GM12891 (cell line): ENCODE measurements around the gene KRTAP4-3.
"Not testable (repeated sequence)": the region's sequence is repeated elsewhere in the genome, so short reads cannot be mapped to it uniquely, and the experiment has no call there.

Experiments
- DNase-seq: peaks from one replicate; pipeline ENCODE4 v3.0.0; 2011; ENCODE audit warnings: low spot score; ENCODE audit not compliant: insufficient read length
- FAIRE-seq: peaks from 2 replicates; lab custom pipeline; 2011; peaks lifted over from hg19 to GRCh38; lab: Jason Lieb, UNC
- PAX5 ChIP-seq: IDR thresholded peaks from 2 replicates; pipeline ENCODE4 v1.6.1; 2011; ENCODE audit warnings: low read length, moderate library complexity, mild to moderate bottlenecking; ENCODE audit not compliant: insufficient read depth, severe bottlenecking
- POLR2A ChIP-seq: IDR thresholded peaks from 2 replicates; pipeline ENCODE4 v1.6.1; 2011; ENCODE audit warnings: low read depth, low read length, control low read depth
- POLR2AphosphoS5 ChIP-seq: IDR thresholded peaks from 2 replicates; pipeline ENCODE4 v1.6.1; 2011; ENCODE audit warnings: low read depth, low read length, control low read depth
- POU2F2 ChIP-seq: IDR thresholded peaks from 2 replicates; pipeline ENCODE4 v1.6.1; 2011; ENCODE audit warnings: low read depth, mild to moderate bottlenecking, control low read depth, low read length, moderate library complexity
- SPI1 ChIP-seq: IDR thresholded peaks from 2 replicates; pipeline ENCODE4 v1.6.1; 2011; ENCODE audit warnings: low read depth, low read length, control low read depth
- TAF1 ChIP-seq: IDR thresholded peaks from 2 replicates; pipeline ENCODE4 v1.6.1; 2011; ENCODE audit warnings: low read depth, low read length, control low read depth

The KRTAP4-3 gene

DNA sequence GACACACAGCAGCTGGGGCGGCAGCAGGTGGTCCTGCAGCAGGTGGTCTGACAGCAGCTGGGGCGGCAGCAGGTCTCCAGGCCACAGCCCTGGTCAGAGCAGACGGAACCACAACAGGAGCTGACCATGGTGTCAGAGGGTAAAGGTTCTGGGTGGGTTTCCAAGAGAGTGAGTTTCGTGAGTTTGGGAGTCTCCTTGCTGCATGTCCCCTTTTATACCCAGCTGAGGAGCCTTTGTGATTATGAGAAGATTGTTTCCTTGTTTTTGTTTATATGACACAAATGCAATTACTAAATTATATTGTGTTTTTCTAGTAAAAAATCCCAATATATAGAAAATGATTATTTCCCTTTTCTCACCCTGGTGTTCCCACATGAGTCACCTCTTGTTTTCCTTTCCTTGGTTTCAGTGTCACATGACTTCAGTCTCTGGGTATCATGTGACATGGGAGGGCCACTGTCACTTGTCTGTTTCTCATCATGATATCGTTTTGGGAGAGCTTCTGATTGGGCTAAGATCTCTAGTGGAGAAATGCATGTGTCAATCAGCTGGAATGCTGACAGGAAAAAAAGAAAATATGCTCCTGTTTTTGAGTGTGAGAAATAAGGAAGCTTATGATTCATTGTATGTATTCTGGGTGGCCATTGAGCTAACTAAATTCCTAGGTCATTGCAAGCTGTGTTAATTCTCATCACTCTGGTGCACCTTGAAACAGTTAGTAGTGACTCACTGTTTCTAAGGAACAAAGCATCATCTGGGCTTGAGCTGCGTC, 27.5 kb downstream of the KRTAP4-3 start, which contains the start of gene KRTAP4-6:
Gene KRTAP4-6 (minus strand): TSS at position 185 of the 772 bp plus-strand sequence. CDS start 57 bp downstream, at position 128.
- DNase-seq = no peak
- no peak for FAIRE-seq
- TF ChIP-seq PAX5 (no peak), TAF1 (no peak), POLR2AphosphoS5 (no peak)

DNA sequence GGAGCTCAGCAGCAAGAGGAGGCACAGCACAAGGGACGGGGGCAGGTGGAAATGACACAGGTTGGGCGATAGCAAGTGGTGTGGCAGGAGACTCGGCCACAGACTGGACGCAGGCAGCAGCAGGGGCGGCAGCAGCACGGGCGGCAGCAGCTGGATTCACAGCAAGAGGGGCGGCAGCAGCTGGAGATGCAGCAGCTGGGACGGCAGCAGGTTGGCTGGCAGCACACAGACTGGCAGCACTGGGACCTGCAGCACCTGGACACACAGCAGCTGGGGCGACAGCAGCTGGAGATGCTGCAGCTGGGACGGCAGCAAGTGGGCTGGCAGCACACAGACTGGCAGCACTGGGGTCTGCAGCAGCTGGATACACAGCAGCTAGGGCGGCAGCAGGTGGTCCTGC, 28.2 kb downstream of the KRTAP4-3 start:
- not testable (repeated sequence) for FAIRE-seq, DNase-seq

DNA sequence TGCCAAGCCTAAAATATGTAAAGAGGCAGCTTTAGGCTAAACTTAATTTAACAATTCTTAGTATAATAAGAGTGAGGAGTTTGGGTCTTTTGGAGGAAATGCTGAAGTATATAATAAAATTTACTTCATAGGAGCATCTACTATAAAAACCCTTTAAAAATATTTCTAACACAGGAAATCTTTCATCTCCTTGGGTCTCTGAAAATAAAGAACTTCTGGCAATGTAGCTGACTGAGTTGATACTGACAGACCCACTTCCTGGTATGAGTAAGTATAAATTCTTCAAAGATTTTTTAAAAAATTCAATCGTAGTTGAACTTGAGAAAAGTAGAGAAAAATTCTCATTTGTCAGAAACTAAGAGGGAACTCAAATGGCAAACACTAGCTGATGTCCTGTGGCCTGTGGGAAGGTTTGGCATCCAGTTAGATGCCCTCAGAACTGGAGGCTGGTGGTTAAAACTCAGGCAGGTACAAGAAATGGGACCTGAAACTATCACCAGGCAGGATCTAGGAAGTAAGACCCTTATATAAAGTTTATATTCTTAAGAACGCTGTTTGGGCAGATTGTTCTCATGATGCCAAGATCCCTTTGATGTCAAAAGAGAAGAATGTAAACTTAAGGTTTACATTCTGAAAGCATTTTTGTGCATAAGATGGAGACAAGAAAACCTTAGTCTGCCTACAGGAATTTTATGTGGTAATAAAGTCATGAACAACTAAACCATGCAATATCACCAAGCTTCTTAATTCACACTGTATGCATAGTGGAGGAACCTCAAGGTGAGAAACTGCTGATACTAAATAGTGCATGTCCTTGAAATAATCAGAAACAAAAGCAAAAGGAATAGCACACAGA, 33.9 kb downstream of the KRTAP4-3 start:
- DNase-seq (no peak), FAIRE-seq (no peak)
- TF ChIP-seq TAF1 = no peak
- no peak for TF ChIP-seq POLR2AphosphoS5
- no peak for TF ChIP-seq SPI1
- TF ChIP-seq POLR2A = no peak
- no peak for TF ChIP-seq POU2F2
- TF ChIP-seq PAX5 = no peak

DNA sequence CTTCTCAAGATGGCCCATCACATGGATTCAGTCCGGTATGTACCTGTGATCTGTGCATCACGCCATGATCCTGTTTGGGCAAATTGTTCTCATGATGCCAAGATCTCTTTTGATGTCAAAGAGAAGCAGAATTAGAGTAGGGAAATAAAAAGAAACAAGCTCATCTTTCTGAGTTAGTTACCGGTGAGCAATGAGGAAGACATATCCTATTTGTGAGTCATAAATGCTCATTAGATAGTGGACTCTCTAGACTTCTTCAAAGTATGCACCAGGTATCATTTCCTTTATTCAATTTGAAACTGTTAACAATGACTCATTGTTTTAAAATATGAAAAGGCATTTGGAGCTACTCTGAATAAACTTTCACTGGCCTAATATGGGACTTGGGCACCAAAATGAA, 36.0 kb downstream of the KRTAP4-3 start:
- DNase-seq (no peak), FAIRE-seq (no peak)
- TF ChIP-seq POU2F2 = no peak
- TF ChIP-seq TAF1 = no peak
- no peak for TF ChIP-seq POLR2AphosphoS5
- no peak for TF ChIP-seq POLR2A
- TF ChIP-seq SPI1 = no peak
- no peak for TF ChIP-seq PAX5

GRCh38 chr17:41127371-41127770, 40.6 kb downstream of the KRTAP4-3 start:
- TF ChIP-seq TAF1 (no peak), PAX5 (no peak), POLR2AphosphoS5 (no peak), SPI1 (no peak), POU2F2 (no peak), POLR2A (no peak)
- DNase-seq (no peak), FAIRE-seq (no peak)

- TF ChIP-seq POLR2AphosphoS5 = no peak
- TF ChIP-seq POU2F2 = no peak
- TF ChIP-seq SPI1 = no peak
- TF ChIP-seq POLR2A = no peak
- no peak for TF ChIP-seq PAX5
- no peak for TF ChIP-seq TAF1
- FAIRE-seq = no peak
- DNase-seq = no peak
Measured at GRCh38 chr17:41126412-41126811, 41.6 kb downstream of the KRTAP4-3 start.

GRCh38 chr17:41125064-41125463, 43.0 kb downstream of the KRTAP4-3 start:
- no peak for TF ChIP-seq POLR2A
- no peak for TF ChIP-seq SPI1
- no peak for TF ChIP-seq POU2F2
- no peak for TF ChIP-seq PAX5
- no peak for TF ChIP-seq TAF1
- TF ChIP-seq POLR2AphosphoS5 = no peak
- DNase-seq (no peak), FAIRE-seq (no peak)

- FAIRE-seq, DNase-seq: not testable (repeated sequence)
Measured at GRCh38 chr17:41123991-41124371, 44.0 kb downstream of the KRTAP4-3 start, which contains the start of gene KRTAP4-12. KRTAP4-12 (minus strand) TSS chr17:41124182; CDS start chr17:41124122, 60 bp downstream.

GRCh38 chr17:41123292-41123990, 44.6 kb downstream of the KRTAP4-3 start:
- not testable (repeated sequence) for FAIRE-seq, DNase-seq

DNA sequence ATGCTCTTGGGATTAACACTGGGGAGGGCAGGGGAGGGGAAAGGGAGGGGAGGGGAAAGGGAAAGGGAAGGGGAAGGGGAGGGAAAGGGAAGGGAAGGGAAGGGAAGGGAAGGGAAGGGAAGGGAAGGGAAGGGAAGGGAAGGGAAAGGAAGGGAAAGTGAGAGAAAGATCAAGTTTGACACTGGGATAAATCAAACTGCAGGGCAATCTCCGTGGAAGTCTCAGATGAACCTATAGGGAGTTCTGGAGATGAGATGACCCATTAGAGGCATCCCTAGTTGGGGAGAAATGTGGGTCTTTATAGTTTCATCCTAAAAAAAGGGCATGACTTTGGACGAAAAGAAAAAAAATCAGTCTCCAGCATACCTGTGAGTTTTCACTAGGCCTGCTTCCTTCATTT, 46.3 kb downstream of the KRTAP4-3 start:
- no peak for DNase-seq
- TF ChIP-seq POLR2AphosphoS5 (no peak), SPI1 (no peak), POU2F2 (no peak), TAF1 (no peak), PAX5 (no peak), POLR2A (no peak)
- FAIRE-seq = no peak

DNA sequence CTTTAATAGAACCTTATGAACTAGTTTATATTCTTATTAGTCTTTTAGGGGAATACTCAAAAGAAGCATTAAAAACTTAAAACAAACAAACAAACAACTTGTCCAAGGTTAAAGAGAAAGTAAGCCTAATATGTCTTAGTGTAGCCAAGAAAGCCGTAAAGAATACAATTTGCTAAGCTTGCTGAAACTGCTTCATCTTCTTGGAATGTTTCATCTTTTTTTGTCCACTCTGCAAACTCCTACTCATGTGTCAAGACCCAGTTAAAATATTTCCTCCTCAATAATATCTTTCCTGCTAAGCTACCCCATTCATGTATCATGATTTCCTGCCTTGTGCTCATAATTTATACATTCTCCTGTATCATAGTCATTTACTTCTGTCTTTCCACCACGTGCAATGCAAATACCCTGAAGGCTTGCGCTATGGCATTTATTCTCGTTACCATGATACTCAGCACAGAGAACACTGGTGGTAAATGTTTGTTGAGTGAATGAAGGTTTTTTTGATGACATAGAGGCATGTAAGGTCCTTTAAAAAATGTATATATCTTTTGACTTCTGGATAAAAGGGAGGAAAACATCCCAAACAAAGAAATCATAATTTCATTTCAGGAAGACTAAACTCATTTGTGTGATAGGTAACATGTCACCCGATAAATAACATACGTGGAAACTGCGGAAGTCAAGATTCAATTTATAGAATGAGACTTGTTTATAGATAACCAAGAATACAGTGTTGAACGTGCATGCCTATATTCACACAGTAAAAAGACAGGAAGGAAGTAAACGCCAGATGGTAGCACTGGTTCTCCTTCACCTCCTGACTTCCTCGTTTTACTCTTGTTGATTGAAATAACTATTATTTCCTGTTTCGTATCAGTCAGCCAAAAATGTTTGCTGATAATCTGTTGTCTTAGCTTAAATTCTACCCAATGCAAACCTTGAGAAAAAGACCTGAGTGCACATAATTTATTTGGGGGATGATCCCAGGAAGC, 48.0 kb downstream of the KRTAP4-3 start:
- FAIRE-seq, DNase-seq: not testable (repeated sequence)
